HG03097 (cell line): ENCODE results near the gene ZFP14.
"Not testable (repeated sequence)": the region's sequence is repeated elsewhere in the genome, so short reads cannot be mapped to it uniquely, and the experiment has no call there.

Experiments used
- ATAC-seq: cut with Tn5 transposase; IDR thresholded peaks from one replicate; pipeline ENCODE4 v1.9.1; 2021; ENCODE audit not compliant: unreplicated experiment, low FRiP score

The ZFP14 gene

GRCh38 chr19:36331353-36332228 is 47.4 kb downstream of the ZFP14 start:
- no peak for ATAC-seq

GRCh38 chr19:36330216-36330615 is 48.8 kb downstream of the ZFP14 start:
- ATAC-seq: no peak

- ATAC-seq: not testable (repeated sequence)
Observed at GRCh38 chr19:36329534-36329933, 49.5 kb downstream of the ZFP14 start.

- not testable (repeated sequence) for ATAC-seq
Observed at GRCh38 chr19:36326649-36327048, 52.4 kb downstream of the ZFP14 start.

GRCh38 chr19:36315164-36315563 is 63.8 kb downstream of the ZFP14 start:
- not testable (repeated sequence) for ATAC-seq

GRCh38 chr19:36314053-36314452 is 64.9 kb downstream of the ZFP14 start:
- not testable (repeated sequence) for ATAC-seq

- ATAC-seq: not testable (repeated sequence)
Observed at GRCh38 chr19:36311098-36311760, 67.8 kb downstream of the ZFP14 start.

GRCh38 chr19:36310416-36310990 is 68.5 kb downstream of the ZFP14 start:
- not testable (repeated sequence) for ATAC-seq

GRCh38 chr19:36309759-36310158 is 69.2 kb downstream of the ZFP14 start:
- ATAC-seq: not testable (repeated sequence)

GRCh38 chr19:36309309-36309708 is 69.7 kb downstream of the ZFP14 start:
- not testable (repeated sequence) for ATAC-seq

- ATAC-seq: not testable (repeated sequence)
Observed at GRCh38 chr19:36292317-36292716, 86.7 kb downstream of the ZFP14 start.
